HEK293 (cell line): ENCODE data around the gene PKDREJ.

ENCODE experiments used
- CTCF ChIA-PET: fragments of 350-600 bp; formaldehyde crosslinking; extraction: SDS; loops from one replicate; lab custom pipeline; 2021; ENCODE audit warnings: antibody characterized with exemption; lab: Yijun Ruan, JAX
- POLR2A ChIA-PET: fragments of 300-600 bp; formaldehyde crosslinking; extraction: SDS; loops from one replicate; lab custom pipeline; 2020; ENCODE audit warnings: antibody characterized with exemption, inconsistent platforms; lab: Yijun Ruan, JAX
- H3K27ac ChIP-seq: fragments of 200-500 bp; sonication (Bioruptor generic); 2 replicates; pipeline ENCODE4 v1.5.1; 2014; ENCODE audit warnings: low read depth, low read length, control low read depth, inconsistent platforms; ENCODE audit errors: extremely low read depth
- H3K36me3 ChIP-seq, 2 experiments: fragments of 200-500 bp in 1 of 2; sonication (Bioruptor generic) in 1 of 2; 1 replicate in 1 of 2; 2 replicates in 1 of 2; pipeline ENCODE4 v1.5.1; 2014 to 2017; ENCODE audit warnings: inconsistent platforms in 2 of 2, low read length in 2 of 2; ENCODE audit not compliant: control insufficient read depth in 2 of 2, insufficient read depth in 1 of 2
- H3K4me1 ChIP-seq: fragments of 200-500 bp; sonication (Bioruptor generic); 2 replicates; pipeline ENCODE4 v1.5.1; 2014; ENCODE audit warnings: mild to moderate bottlenecking, low read length, inconsistent platforms; ENCODE audit not compliant: control insufficient read depth, insufficient read depth
- H3K4me3 ChIP-seq: 2 replicates; pipeline ENCODE4 v1.5.1; 2011; ENCODE audit warnings: low read depth, mild to moderate bottlenecking, control low read depth, low read length, moderate library complexity
- H3K9me3 ChIP-seq: fragments of 200-500 bp; sonication (Bioruptor generic); 2 replicates; pipeline ENCODE4 v1.5.1; 2014; ENCODE audit warnings: low read depth, low read length, inconsistent platforms; ENCODE audit not compliant: control insufficient read depth, insufficient read depth
- AEBP2 ChIP-seq: fragments of 450-650 bp; formaldehyde crosslinking; IDR thresholded peaks from 2 replicates; pipeline ENCODE4 v1.5.1; 2016; ENCODE audit warnings: missing biosample characterization, missing genetic modification characterization, borderline replicate concordance
- BCL11A ChIP-seq: fragments of 450-650 bp; formaldehyde crosslinking; IDR thresholded peaks from 2 replicates; pipeline ENCODE4 v1.5.1; 2016; ENCODE audit warnings: low read depth, missing biosample characterization, missing genetic modification characterization
- INSM2 ChIP-seq: fragments of 450-650 bp; formaldehyde crosslinking; IDR thresholded peaks from 2 replicates; pipeline ENCODE4 v1.5.1; 2016; ENCODE audit warnings: missing biosample characterization, missing genetic modification characterization
- KLF10 ChIP-seq: fragments of 450-650 bp; IDR thresholded peaks from 2 replicates; pipeline ENCODE4 v1.5.1; 2018; ENCODE audit warnings: missing biosample characterization, mild to moderate bottlenecking, missing genetic modification characterization
- MEIS1 ChIP-seq: sonication (generic); formaldehyde crosslinking; IDR thresholded peaks from 2 replicates; pipeline ENCODE4 v1.8.1; 2022; ENCODE audit warnings: missing genetic modification reagents, mild to moderate bottlenecking, borderline replicate concordance
- SP3 ChIP-seq: fragments of 450-650 bp; formaldehyde crosslinking; IDR thresholded peaks from 2 replicates; pipeline ENCODE4 v1.5.1; 2016; ENCODE audit warnings: missing biosample characterization, missing genetic modification characterization
- YY1 ChIP-seq: fragments of 450-650 bp; formaldehyde crosslinking; IDR thresholded peaks from 2 replicates; pipeline ENCODE4 v1.5.1; 2018; ENCODE audit warnings: missing biosample characterization, missing genetic modification characterization
- ZBTB1 ChIP-seq: fragments of 450-650 bp; formaldehyde crosslinking; IDR thresholded peaks from 2 replicates; pipeline ENCODE4 v1.5.1; 2016; ENCODE audit warnings: missing biosample characterization, missing genetic modification characterization
- ZFHX2 ChIP-seq: fragments of 450-650 bp; formaldehyde crosslinking; conservative IDR thresholded peaks from 2 replicates; pipeline ENCODE4 v1.5.1; 2016; ENCODE audit warnings: missing biosample characterization, missing genetic modification characterization
- ZNF221 ChIP-seq: fragments of 450-650 bp; formaldehyde crosslinking; IDR thresholded peaks from 2 replicates; pipeline ENCODE4 v1.5.1; 2017; ENCODE audit warnings: missing biosample characterization, missing genetic modification characterization, borderline replicate concordance
- ZNF248 ChIP-seq: fragments of 450-650 bp; formaldehyde crosslinking; IDR thresholded peaks from 2 replicates; pipeline ENCODE4 v1.5.1; 2017; ENCODE audit warnings: missing biosample characterization, missing genetic modification characterization
- ZNF280D ChIP-seq: fragments of 450-650 bp; formaldehyde crosslinking; IDR thresholded peaks from 2 replicates; pipeline ENCODE4 v1.5.1; 2016; ENCODE audit warnings: missing biosample characterization, missing genetic modification characterization
- ZNF335 ChIP-seq: fragments of 450-650 bp; formaldehyde crosslinking; conservative IDR thresholded peaks from 2 replicates; pipeline ENCODE4 v1.5.1; 2016; ENCODE audit warnings: missing biosample characterization, missing genetic modification characterization
- ZNF354C ChIP-seq: fragments of 450-650 bp; formaldehyde crosslinking; IDR thresholded peaks from 2 replicates; pipeline ENCODE4 v1.5.1; 2016; ENCODE audit warnings: missing biosample characterization, missing genetic modification characterization, low read depth, borderline replicate concordance
- ZNF426 ChIP-seq: fragments of 450-650 bp; formaldehyde crosslinking; IDR thresholded peaks from 2 replicates; pipeline ENCODE4 v1.5.1; 2017; ENCODE audit warnings: missing biosample characterization, missing genetic modification characterization, mild to moderate bottlenecking, inconsistent platforms, moderate library complexity
- ZNF530 ChIP-seq: fragments of 450-650 bp; formaldehyde crosslinking; IDR thresholded peaks from 2 replicates; pipeline ENCODE4 v1.5.1; 2016; ENCODE audit warnings: low read depth, missing biosample characterization, missing genetic modification characterization
- ZNF544 ChIP-seq: fragments of 450-650 bp; formaldehyde crosslinking; IDR thresholded peaks from 2 replicates; pipeline ENCODE4 v1.5.0; 2017; ENCODE audit warnings: missing biosample characterization, missing genetic modification characterization
- ZNF645 ChIP-seq: fragments of 450-650 bp; formaldehyde crosslinking; IDR thresholded peaks from 2 replicates; pipeline ENCODE4; 2016; ENCODE audit warnings: missing biosample characterization, missing genetic modification characterization
- ZNF654 ChIP-seq: fragments of 450-650 bp; formaldehyde crosslinking; IDR thresholded peaks from 2 replicates; pipeline ENCODE4 v1.5.1; 2016; ENCODE audit warnings: low read depth, missing biosample characterization, missing genetic modification characterization
- ZNF776 ChIP-seq: fragments of 450-650 bp; formaldehyde crosslinking; IDR thresholded peaks from 2 replicates; pipeline ENCODE4 v1.5.0; 2017; ENCODE audit warnings: missing biosample characterization, missing genetic modification characterization, borderline replicate concordance
- ZNF843 ChIP-seq: fragments of 450-650 bp; formaldehyde crosslinking; IDR thresholded peaks from 2 replicates; pipeline ENCODE4 v1.5.1; 2016; ENCODE audit warnings: missing biosample characterization, missing genetic modification characterization
- TF ChIP-seq, protein P1 (sequence below): fragments of 450-650 bp; formaldehyde crosslinking; conservative IDR thresholded peaks from 2 replicates; pipeline ENCODE4 v1.5.1; 2016; ENCODE audit warnings: low read depth, missing biosample characterization, missing genetic modification characterization

PKDREJ gene

GRCh38 chr22:46300491-46300890, 37.3 kb upstream of the PKDREJ start (continued):
- TF ChIP-seq ZNF654 (tag by site-specific recombination) (no peak), YY1 (no peak), ZNF843 (tag by site-specific recombination) (no peak), ZNF280D (tag by site-specific recombination) (no peak), ZNF645 (no peak)

GRCh38 chr22:46299101-46299500, 36.0 kb upstream of the PKDREJ start:
- POLR2A ChIA-PET, result interaction anchor here (0.7 kb wide), 1 partner anchor 169 kb away, joined by 7 read pairs; no protein-coding TSS in a partner anchor
- no peaks in the 10 kb centered on the region for H3K9me3 ChIP-seq
- no peak overlapping the region for H3K27ac ChIP-seq
- H3K36me3 ChIP-seq, result peaks cover 53 to 57% of the 10 kb centered on the region in 2 experiments
- TF ChIP-seq ZNF426 (tag by site-specific recombination), result no peak
- no peak for TF ChIP-seq BCL11A (tag by site-specific recombination)
- TF ChIP-seq ZNF335, result no peak
- TF ChIP-seq ZFHX2 (tag by site-specific recombination), result no peak
- TF ChIP-seq ZNF248, result no peak
- TF ChIP-seq ZNF776 (tag by site-specific recombination), result no peak
- TF ChIP-seq ZBTB1 (tag by site-specific recombination), result no peak
- TF ChIP-seq INSM2 (tag by site-specific recombination), result no peak
- TF ChIP-seq ZNF544, result no peak
- TF ChIP-seq, protein P1, sequence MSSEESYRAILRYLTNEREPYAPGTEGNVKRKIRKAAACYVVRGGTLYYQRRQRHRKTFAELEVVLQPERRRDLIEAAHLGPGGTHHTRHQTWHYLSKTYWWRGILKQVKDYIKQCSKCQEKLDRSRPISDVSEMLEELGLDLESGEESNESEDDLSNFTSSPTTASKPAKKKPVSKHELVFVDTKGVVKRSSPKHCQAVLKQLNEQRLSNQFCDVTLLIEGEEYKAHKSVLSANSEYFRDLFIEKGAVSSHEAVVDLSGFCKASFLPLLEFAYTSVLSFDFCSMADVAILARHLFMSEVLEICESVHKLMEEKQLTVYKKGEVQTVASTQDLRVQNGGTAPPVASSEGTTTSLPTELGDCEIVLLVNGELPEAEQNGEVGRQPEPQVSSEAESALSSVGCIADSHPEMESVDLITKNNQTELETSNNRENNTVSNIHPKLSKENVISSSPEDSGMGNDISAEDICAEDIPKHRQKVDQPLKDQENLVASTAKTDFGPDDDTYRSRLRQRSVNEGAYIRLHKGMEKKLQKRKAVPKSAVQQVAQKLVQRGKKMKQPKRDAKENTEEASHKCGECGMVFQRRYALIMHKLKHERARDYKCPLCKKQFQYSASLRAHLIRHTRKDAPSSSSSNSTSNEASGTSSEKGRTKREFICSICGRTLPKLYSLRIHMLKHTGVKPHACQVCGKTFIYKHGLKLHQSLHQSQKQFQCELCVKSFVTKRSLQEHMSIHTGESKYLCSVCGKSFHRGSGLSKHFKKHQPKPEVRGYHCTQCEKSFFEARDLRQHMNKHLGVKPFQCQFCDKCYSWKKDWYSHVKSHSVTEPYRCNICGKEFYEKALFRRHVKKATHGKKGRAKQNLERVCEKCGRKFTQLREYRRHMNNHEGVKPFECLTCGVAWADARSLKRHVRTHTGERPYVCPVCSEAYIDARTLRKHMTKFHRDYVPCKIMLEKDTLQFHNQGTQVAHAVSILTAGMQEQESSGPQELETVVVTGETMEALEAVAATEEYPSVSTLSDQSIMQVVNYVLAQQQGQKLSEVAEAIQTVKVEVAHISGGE (tag by site-specific recombination), result no peak
- TF ChIP-seq ZNF354C (tag by site-specific recombination), result no peak
- TF ChIP-seq KLF10 (tag by site-specific recombination), result no peak
- TF ChIP-seq ZNF221 (tag by site-specific recombination), result no peak
- no peak for TF ChIP-seq AEBP2
- no peak for TF ChIP-seq ZNF530
- TF ChIP-seq MEIS1 (CRISPR knock-in tag), result no peak
- no peak for TF ChIP-seq ZNF843 (tag by site-specific recombination)
- no peak for TF ChIP-seq SP3 (tag by site-specific recombination)
- no peak overlapping the region for H3K4me3 ChIP-seq
- peaks cover 8% of the 10 kb centered on the region for H3K4me1 ChIP-seq
- CTCF ChIA-PET, result interaction anchor here (0.9 kb wide), 1 partner anchor 304 kb away, joined by 3 read pairs; no protein-coding TSS in a partner anchor
